BJ (cell line): ENCODE data around the gene PACRG. TPM values are rescaled to one million over a fixed set of nuclear protein-coding genes. Genes with fewer than 3 reads are reported as not detected.
"Not testable (repeated sequence)": the region's sequence is repeated elsewhere in the genome, so short reads cannot be mapped to it uniquely, and the experiment has no call there.

Source experiments
- CTCF ChIA-PET: fragments of 350-600 bp; formaldehyde crosslinking; extraction: SDS; loops from one replicate; lab custom pipeline; 2021; ENCODE audit warnings: antibody characterized with exemption, inconsistent platforms; lab: Yijun Ruan, JAX
- POLR2A ChIA-PET: fragments of 300-600 bp; sonication (Branson Sonifier 250); formaldehyde crosslinking; extraction: SDS; loops from one replicate; lab custom pipeline; 2021; ENCODE audit warnings: antibody characterized with exemption; lab: Charles Lee
- DNase-seq: peaks from one replicate; pipeline ENCODE4 v3.0.0-alpha.2; 2011; ENCODE audit warnings: low read depth
- H3K27me3 ChIP-seq: 2 replicates; pipeline ENCODE4 v1.6.0; 2011; ENCODE audit warnings: low read length; ENCODE audit not compliant: control insufficient read depth, insufficient read depth
- H3K36me3 ChIP-seq: 2 replicates; pipeline ENCODE4 v1.5.1; 2011; ENCODE audit warnings: low read length; ENCODE audit not compliant: control insufficient read depth, insufficient read depth
- H3K4me3 ChIP-seq: 2 replicates; pipeline ENCODE4 v1.5.1; 2011; ENCODE audit warnings: low read depth, mild to moderate bottlenecking, control low read depth, low read length
- polyA plus RNA-seq: library from polyadenylated mRNA; depleted of rRNA; stranded (reverse); fragments of >200 nt; gene quantifications from 2 replicates; pipeline ENCODE4 v1.2.3, GENCODE V29; 2011
- TF ChIP-seq, protein P1 (sequence below): IDR thresholded peaks from 2 replicates; pipeline ENCODE4 v1.5.1; 2011; ENCODE audit warnings: low read depth, mild to moderate bottlenecking, control low read depth, inconsistent platforms, low read length, moderate library complexity; ENCODE audit not compliant: insufficient read depth

The PACRG gene
- polyA plus RNA-seq, 1 experiment: 0.20 TPM

DNA sequence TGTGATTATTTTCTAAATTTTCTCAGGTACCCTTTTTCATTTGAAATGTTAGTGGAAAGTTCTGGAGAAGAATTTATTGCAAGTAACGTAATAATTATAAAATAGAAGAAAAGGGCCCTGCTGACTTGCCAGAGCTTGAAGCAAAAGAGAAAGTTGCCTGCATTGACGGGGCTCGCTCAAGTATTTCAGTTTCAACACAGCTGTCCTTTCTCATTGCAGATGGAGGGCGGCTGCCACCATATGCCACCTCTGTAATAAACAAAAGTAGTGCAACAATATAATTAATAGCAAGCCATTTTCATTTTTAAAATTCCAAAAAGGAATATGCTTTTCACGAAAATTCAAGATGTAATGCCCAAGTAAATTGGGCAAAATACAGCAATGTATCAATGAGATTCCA, 246.2 kb downstream of the PACRG start:
- Histone ChIP-seq H3K4me3 (no peak overlapping the region), H3K36me3 (no peaks in the 10 kb centered on the region), H3K27me3 (no peaks in the 10 kb centered on the region)
- TF ChIP-seq, protein P1, sequence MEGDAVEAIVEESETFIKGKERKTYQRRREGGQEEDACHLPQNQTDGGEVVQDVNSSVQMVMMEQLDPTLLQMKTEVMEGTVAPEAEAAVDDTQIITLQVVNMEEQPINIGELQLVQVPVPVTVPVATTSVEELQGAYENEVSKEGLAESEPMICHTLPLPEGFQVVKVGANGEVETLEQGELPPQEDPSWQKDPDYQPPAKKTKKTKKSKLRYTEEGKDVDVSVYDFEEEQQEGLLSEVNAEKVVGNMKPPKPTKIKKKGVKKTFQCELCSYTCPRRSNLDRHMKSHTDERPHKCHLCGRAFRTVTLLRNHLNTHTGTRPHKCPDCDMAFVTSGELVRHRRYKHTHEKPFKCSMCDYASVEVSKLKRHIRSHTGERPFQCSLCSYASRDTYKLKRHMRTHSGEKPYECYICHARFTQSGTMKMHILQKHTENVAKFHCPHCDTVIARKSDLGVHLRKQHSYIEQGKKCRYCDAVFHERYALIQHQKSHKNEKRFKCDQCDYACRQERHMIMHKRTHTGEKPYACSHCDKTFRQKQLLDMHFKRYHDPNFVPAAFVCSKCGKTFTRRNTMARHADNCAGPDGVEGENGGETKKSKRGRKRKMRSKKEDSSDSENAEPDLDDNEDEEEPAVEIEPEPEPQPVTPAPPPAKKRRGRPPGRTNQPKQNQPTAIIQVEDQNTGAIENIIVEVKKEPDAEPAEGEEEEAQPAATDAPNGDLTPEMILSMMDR: no peak
- POLR2A ChIA-PET: no interaction called here
- CTCF ChIA-PET: interaction anchor here (1.0 kb wide), 2 partner anchors 9 to 10 kb away, joined by 3 read pairs; no protein-coding TSS in a partner anchor
- DNase-seq: no peak

DNA sequence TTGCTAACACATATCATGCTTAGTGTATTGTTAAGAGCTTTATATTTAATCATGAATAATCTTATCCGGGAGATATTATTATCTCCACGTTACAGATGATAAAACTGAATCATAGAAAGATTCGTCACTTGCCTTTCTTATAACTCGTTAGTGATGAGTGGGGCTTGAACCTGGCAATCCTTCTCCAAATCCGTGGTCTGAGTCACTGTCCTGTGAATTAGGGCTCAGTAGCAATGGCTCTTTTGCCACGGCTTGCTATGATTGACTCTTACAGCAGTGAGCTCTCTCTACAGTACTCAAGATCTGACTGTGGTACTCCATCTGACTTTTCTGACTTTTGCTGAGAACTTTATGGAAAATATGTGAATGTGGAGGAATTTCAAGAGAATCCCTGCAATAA, 246.9 kb downstream of the PACRG start:
- Histone ChIP-seq H3K36me3 (no peaks in the 10 kb centered on the region), H3K27me3 (no peaks in the 10 kb centered on the region), H3K4me3 (no peak overlapping the region)
- DNase-seq: no peak
- ChIA-PET POLR2A (no interaction called here), CTCF (interaction anchor here (1.0 kb wide), 2 partner anchors 9 to 10 kb away, joined by 3 read pairs; no protein-coding TSS in a partner anchor)
- TF ChIP-seq, protein P1: no peak

DNA sequence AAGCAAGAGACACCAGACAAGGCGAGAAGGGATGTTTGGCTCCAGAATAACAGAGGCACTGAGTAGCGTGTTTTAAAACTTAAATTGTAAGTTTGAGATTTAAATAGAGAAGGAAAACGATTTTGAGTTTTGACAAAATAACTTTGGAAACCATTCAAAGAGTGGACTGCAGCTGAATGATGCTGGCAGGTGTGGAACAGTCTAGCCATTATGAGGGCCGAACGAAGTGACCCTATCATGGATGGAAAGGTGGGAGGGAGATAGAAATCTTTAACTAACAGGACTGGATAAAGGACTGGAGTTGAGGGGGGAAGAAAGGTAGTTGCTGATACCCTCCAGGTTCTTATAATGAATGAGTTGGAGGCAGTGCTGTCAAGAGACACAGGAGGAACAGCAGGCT, 248.4 kb downstream of the PACRG start:
- H3K27me3 ChIP-seq: no peaks in the 10 kb centered on the region
- H3K4me3 ChIP-seq: no peak overlapping the region
- DNase-seq: no peak
- TF ChIP-seq, protein P1: no peak
- CTCF ChIA-PET: no interaction called here
- POLR2A ChIA-PET: no interaction called here
- H3K36me3 ChIP-seq: no peaks in the 10 kb centered on the region

DNA sequence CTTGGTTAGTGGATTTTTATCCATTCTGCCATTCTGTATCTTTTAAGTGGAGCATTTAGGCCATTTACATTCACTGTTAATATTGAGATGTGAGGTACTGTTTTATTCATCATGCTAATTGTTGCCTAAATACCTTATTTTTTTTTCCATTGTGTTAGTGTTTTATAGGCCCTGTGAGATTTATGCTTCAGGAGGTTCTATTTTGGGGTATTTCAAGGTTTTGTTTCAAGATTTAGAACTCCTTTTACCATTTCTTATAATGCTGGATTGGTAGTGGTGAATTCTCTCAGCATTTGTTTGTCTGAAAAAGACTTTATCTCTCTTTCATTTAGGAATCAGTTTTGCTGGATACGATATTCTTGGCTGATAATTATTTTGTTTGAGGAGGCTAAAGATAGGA, 255.5 kb downstream of the PACRG start:
- H3K36me3 ChIP-seq, CTCF ChIA-PET, H3K27me3 ChIP-seq, DNase-seq, H3K4me3 ChIP-seq, POLR2A ChIA-PET: not testable (repeated sequence)

DNA sequence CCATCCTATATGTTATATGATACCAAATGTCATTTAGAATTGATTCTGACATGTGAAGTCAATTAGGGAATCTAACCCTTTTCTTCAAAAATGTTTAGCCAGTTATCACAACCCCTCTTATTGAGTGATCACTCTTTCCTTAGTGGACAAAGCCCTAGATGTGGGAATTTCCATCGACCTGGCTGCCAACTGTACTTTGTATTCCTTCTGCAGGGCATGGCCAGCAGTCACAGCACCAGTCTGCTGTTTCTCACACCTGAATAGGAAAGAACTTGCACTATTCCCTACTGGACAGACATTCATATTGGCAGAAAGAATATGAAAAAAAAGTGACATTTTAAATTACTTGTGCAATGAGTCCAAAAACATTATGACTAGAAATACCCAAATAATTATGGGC, 271.0 kb downstream of the PACRG start:
- ChIA-PET CTCF (no interaction called here), POLR2A (no interaction called here)
- Histone ChIP-seq H3K27me3 (no peaks in the 10 kb centered on the region), H3K4me3 (no peak overlapping the region), H3K36me3 (no peaks in the 10 kb centered on the region)
- TF ChIP-seq, protein P1: no peak
- no peak for DNase-seq

DNA sequence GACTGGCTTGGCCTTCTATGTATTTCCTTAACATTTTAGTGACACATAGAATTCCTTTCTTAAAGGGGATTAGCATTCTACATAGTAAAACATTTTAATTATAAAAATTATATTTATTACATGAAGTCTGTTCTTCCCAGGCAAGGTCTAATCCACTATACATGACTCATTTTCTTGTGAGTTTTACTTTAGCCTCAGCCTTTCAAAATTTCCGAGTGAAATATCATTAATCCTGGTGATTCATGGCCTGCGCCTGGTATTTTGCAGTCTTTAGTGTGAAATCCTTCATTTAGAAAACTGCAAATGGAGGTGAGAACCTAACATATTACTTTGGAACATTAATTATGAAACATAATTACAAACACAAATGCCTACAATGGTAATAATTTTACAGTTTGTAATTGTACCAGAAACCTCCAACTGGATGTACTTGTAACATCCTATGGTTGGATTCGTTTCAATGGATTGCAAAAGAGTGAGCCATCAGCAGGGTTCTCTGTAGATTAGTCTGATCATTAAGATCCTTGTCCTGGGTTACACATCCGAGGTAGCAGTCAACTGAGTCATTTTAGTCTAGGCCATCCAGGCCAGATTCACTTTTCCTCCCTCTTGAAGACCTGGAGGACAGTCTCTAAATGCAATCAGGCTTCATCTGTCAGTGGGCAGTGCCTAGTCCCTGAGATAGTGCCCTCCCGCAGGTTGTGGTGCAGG, 272.0 kb downstream of the PACRG start:
- no peaks in the 10 kb centered on the region for H3K27me3 ChIP-seq
- ChIA-PET CTCF (no interaction called here), POLR2A (no interaction called here)
- H3K4me3 ChIP-seq: no peak overlapping the region
- TF ChIP-seq, protein P1: no peak
- H3K36me3 ChIP-seq: no peaks in the 10 kb centered on the region
- no peak for DNase-seq
